HG03103 (cell line): Measurements from ENCODE around the gene GPRIN2.
"Not testable (repeated sequence)": the region's sequence is repeated elsewhere in the genome, so short reads cannot be mapped to it uniquely, and the experiment has no call there.

Source experiments
- ATAC-seq: cut with Tn5 transposase; IDR thresholded peaks from one replicate; pipeline ENCODE4 v1.9.1; 2021; ENCODE audit warnings: low read depth; ENCODE audit not compliant: unreplicated experiment

Gene GPRIN2

GRCh38 chr10:46570655-46571054 lies 14.2 kb upstream of the GPRIN2 start:
- not testable (repeated sequence) for ATAC-seq

GRCh38 chr10:46567151-46567550 lies 10.7 kb upstream of the GPRIN2 start:
- ATAC-seq: not testable (repeated sequence)

GRCh38 chr10:46565591-46566332 lies 9.3 kb upstream of the GPRIN2 start:
- peak; percentile 84 for ATAC-seq

GRCh38 chr10:46560952-46561351 lies 4.5 kb upstream of the GPRIN2 start:
- ATAC-seq: no peak

GRCh38 chr10:46560381-46560780 lies 3.9 kb upstream of the GPRIN2 start:
- ATAC-seq: no peak

GRCh38 chr10:46559231-46559671 lies 2.8 kb upstream of the GPRIN2 start:
- ATAC-seq: no peak

GRCh38 chr10:46558392-46559185 lies 2.1 kb upstream of the GPRIN2 start:
- ATAC-seq: no peak

- ATAC-seq: no peak
Measured at GRCh38 chr10:46558122-46558391, 1.6 kb upstream of the GPRIN2 start.

- ATAC-seq: no peak
Measured at GRCh38 chr10:46557319-46558121, 1.1 kb upstream of the GPRIN2 start.

GRCh38 chr10:46555713-46556514 lies 544 bp downstream of the GPRIN2 start:
- no peak for ATAC-seq

GRCh38 chr10:46555366-46555712 lies 1.1 kb downstream of the GPRIN2 start:
- no peak for ATAC-seq

GRCh38 chr10:46554166-46554781 lies 2.2 kb downstream of the GPRIN2 start:
- no peak for ATAC-seq

GRCh38 chr10:46553238-46554049 lies 3.0 kb downstream of the GPRIN2 start:
- no peak for ATAC-seq

GRCh38 chr10:46552526-46553237 lies 3.8 kb downstream of the GPRIN2 start:
- no peak for ATAC-seq

GRCh38 chr10:46551701-46552525 lies 4.5 kb downstream of the GPRIN2 start:
- no peak for ATAC-seq

- ATAC-seq: no peak
Measured at GRCh38 chr10:46550795-46551700, 5.4 kb downstream of the GPRIN2 start.
